Hepatocyte (in vitro differentiated cells): Measurements from ENCODE around the gene PAPPA2. TPM values are rescaled to one million over a fixed set of nuclear protein-coding genes. Genes with fewer than 3 reads are reported as not detected.

Source experiments
- DNase-seq: peaks from one replicate; pipeline ENCODE4 v3.0.0-alpha.2; 2016; ENCODE audit warnings: low spot score
- H2AFZ ChIP-seq: fragments of 200-600 bp; sonication (generic); 2 replicates; pipeline ENCODE4 v1.6.0; 2016; ENCODE audit warnings: antibody characterized with exemption, mild to moderate bottlenecking
- H3K27ac ChIP-seq: fragments of 200-600 bp; sonication (generic); 2 replicates; pipeline ENCODE4 v1.5.1; 2016; ENCODE audit warnings: mild to moderate bottlenecking
- H3K27me3 ChIP-seq: fragments of 200-600 bp; sonication (generic); 2 replicates; pipeline ENCODE4 v1.6.1; 2016
- H3K36me3 ChIP-seq: fragments of 200-600 bp; sonication (generic); replicated peaks from 2 replicates; pipeline ENCODE4 v1.5.1; 2016; ENCODE audit warnings: low read depth; ENCODE audit not compliant: insufficient read depth
- H3K4me1 ChIP-seq: fragments of 200-600 bp; sonication (generic); 2 replicates; pipeline ENCODE4 v1.5.1; 2016; ENCODE audit warnings: mild to moderate bottlenecking, moderate library complexity; ENCODE audit not compliant: insufficient read depth
- H3K4me2 ChIP-seq: fragments of 200-600 bp; sonication (generic); 2 replicates; pipeline ENCODE4 v1.6.0; 2016
- H3K4me3 ChIP-seq: fragments of 200-600 bp; sonication (generic); 2 replicates; pipeline ENCODE4 v1.5.1; 2016; ENCODE audit warnings: mild to moderate bottlenecking
- H3K79me2 ChIP-seq: fragments of 200-600 bp; sonication (generic); 2 replicates; pipeline ENCODE4 v1.6.0; 2017; ENCODE audit warnings: mild to moderate bottlenecking
- H3K9me2 ChIP-seq: fragments of 200-600 bp; sonication (generic); replicated peaks from 2 replicates; pipeline ENCODE4 v1.6.0; 2017; ENCODE audit warnings: mild to moderate bottlenecking; ENCODE audit not compliant: insufficient read depth
- H3K9me3 ChIP-seq: fragments of 200-600 bp; sonication (generic); 2 replicates; pipeline ENCODE4 v1.5.1; 2016; ENCODE audit warnings: low read depth, mild to moderate bottlenecking
- H4K20me1 ChIP-seq: fragments of 200-600 bp; sonication (generic); 2 replicates; pipeline ENCODE4 v1.6.0; 2016; ENCODE audit warnings: mild to moderate bottlenecking; ENCODE audit not compliant: insufficient read depth, poor library complexity, severe bottlenecking
- CTCF ChIP-seq: fragments of 200-600 bp; sonication (generic); IDR thresholded peaks from 2 replicates; pipeline ENCODE4 v1.5.1; 2016; ENCODE audit warnings: antibody characterized with exemption, mild to moderate bottlenecking; ENCODE audit not compliant: poor library complexity
- EZH2 ChIP-seq: fragments of 200-600 bp; sonication (generic); IDR thresholded peaks from 2 replicates; pipeline ENCODE4 v1.6.1; 2016; ENCODE audit warnings: antibody characterized with exemption, mild to moderate bottlenecking, borderline replicate concordance
- EZH2phosphoT487 ChIP-seq: fragments of 200-600 bp; sonication (generic); IDR thresholded peaks from one replicate; pipeline ENCODE4 v1.6.1; 2018; ENCODE audit warnings: antibody characterized with exemption, mild to moderate bottlenecking, low read depth, moderate library complexity; ENCODE audit not compliant: unreplicated experiment, severe bottlenecking
- WGBS: methylation state at CpG from one replicate; pipeline ENCODE4 v1.1.6; 2016; ENCODE audit warnings: low lambda C conversion rate; ENCODE audit errors: missing lambda C conversion rate; 5-methylcytosine and 5-hydroxymethylcytosine counted together
- polyA plus RNA-seq: library from polyadenylated mRNA; unstranded; fragments of >200 nt; fragmentation: Nextera tagmentation; extraction: Ambion mirVana; gene quantifications from 2 replicates; pipeline ENCODE4 v1.2.1, GENCODE V29; 2016
- total RNA-seq: library from RNA; depleted of rRNA; stranded (reverse); fragments of >200 nt; gene quantifications from 2 replicates; pipeline ENCODE4 v1.2.3, GENCODE V29; 2014

The PAPPA2 gene
- total and polyA plus RNA-seq, 2 experiments from 2014 or later: 1.9 to 2.6 TPM

GRCh38 chr1:176765608-176766007 is 302.6 kb downstream of the PAPPA2 start:
- TF ChIP-seq EZH2phosphoT487 (no peak), EZH2 (no peak), CTCF (no peak)
- Histone ChIP-seq H3K4me2 (no peak overlapping the region), H3K4me1 (no peaks in the 10 kb centered on the region), H3K36me3 (no peaks in the 10 kb centered on the region), H3K27ac (no peak overlapping the region), H3K9me3 (no peaks in the 10 kb centered on the region), H2AFZ (no peak overlapping the region), H3K79me2 (no peaks in the 10 kb centered on the region), H3K27me3 (no peaks in the 10 kb centered on the region), H3K9me2 (no peaks in the 10 kb centered on the region), H4K20me1 (no peaks in the 10 kb centered on the region), H3K4me3 (no peak overlapping the region)
- 84% methylated on average over 2 of the region's 2 CpGs for WGBS
- DNase-seq: no peak

GRCh38 chr1:176766779-176767178 is 303.8 kb downstream of the PAPPA2 start:
- no peak for TF ChIP-seq EZH2phosphoT487
- no peaks in the 10 kb centered on the region for H3K9me3 ChIP-seq
- WGBS: 86% methylated on average over 1 of the region's 1 CpG
- no peaks in the 10 kb centered on the region for H3K4me1 ChIP-seq
- H3K27ac ChIP-seq: no peak overlapping the region
- no peak for DNase-seq
- no peaks in the 10 kb centered on the region for H4K20me1 ChIP-seq
- no peaks in the 10 kb centered on the region for H3K27me3 ChIP-seq
- H3K4me2 ChIP-seq: no peak overlapping the region
- H3K36me3 ChIP-seq: no peaks in the 10 kb centered on the region
- no peak overlapping the region for H3K4me3 ChIP-seq
- no peaks in the 10 kb centered on the region for H3K79me2 ChIP-seq
- no peak overlapping the region for H2AFZ ChIP-seq
- H3K9me2 ChIP-seq: no peaks in the 10 kb centered on the region

GRCh38 chr1:176767714-176768136 is 304.8 kb downstream of the PAPPA2 start:
- H4K20me1 ChIP-seq: no peaks in the 10 kb centered on the region
- WGBS: 85% methylated on average over 7 of the region's 7 CpGs
- TF ChIP-seq EZH2phosphoT487: no peak
- TF ChIP-seq CTCF: no peak
- no peak for TF ChIP-seq EZH2
- no peak overlapping the region for H3K27ac ChIP-seq
- H3K9me3 ChIP-seq: no peaks in the 10 kb centered on the region
- no peaks in the 10 kb centered on the region for H3K36me3 ChIP-seq
- H3K79me2 ChIP-seq: no peaks in the 10 kb centered on the region
- H3K4me3 ChIP-seq: no peak overlapping the region
- no peak overlapping the region for H2AFZ ChIP-seq
- no peaks in the 10 kb centered on the region for H3K4me1 ChIP-seq
- no peaks in the 10 kb centered on the region for H3K9me2 ChIP-seq
- no peak for DNase-seq
- no peaks in the 10 kb centered on the region for H3K27me3 ChIP-seq
- no peak overlapping the region for H3K4me2 ChIP-seq

GRCh38 chr1:176768532-176768931 is 305.6 kb downstream of the PAPPA2 start:
- 91% methylated on average over 4 of the region's 4 CpGs for WGBS
- H3K4me1 ChIP-seq: no peaks in the 10 kb centered on the region
- no peaks in the 10 kb centered on the region for H4K20me1 ChIP-seq
- DNase-seq: no peak
- H3K4me3 ChIP-seq: no peak overlapping the region
- no peak overlapping the region for H3K27ac ChIP-seq
- no peak overlapping the region for H2AFZ ChIP-seq
- no peaks in the 10 kb centered on the region for H3K27me3 ChIP-seq
- H3K79me2 ChIP-seq: no peaks in the 10 kb centered on the region
- H3K36me3 ChIP-seq: no peaks in the 10 kb centered on the region
- H3K4me2 ChIP-seq: no peak overlapping the region
- no peaks in the 10 kb centered on the region for H3K9me2 ChIP-seq
- TF ChIP-seq EZH2 (no peak), EZH2phosphoT487 (no peak), CTCF (no peak)
- H3K9me3 ChIP-seq: no peaks in the 10 kb centered on the region
